NOMO-1 (cell line): ENCODE results near the gene TICAM2.

Source experiments
- DNase-seq, 2 experiments: peaks; one replicate each; lab custom pipeline; 2025; ENCODE audit not compliant: unreplicated experiment in 2 of 2; lab: John Stamatoyannopoulos, UW

The TICAM2 gene

DNA sequence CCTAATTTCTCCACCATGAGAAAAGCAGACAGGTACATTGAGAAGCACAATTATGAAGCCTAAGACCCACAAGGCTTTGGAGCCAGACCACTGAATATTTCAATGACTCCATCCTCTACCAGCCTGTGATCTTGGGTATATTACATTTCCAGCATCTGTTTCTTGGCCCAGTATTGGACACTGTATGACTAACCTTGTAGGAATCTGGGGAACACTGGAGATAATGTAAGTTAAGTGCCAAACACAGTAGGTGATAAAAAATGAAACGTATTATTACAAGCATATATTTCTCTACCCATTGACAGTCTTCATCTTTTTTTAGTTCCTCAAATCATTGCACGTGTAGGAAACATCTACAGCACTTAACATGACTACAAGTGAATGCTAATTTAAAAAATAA is 29.1 kb downstream of the TICAM2 start:
- DNase-seq = no peak

DNA sequence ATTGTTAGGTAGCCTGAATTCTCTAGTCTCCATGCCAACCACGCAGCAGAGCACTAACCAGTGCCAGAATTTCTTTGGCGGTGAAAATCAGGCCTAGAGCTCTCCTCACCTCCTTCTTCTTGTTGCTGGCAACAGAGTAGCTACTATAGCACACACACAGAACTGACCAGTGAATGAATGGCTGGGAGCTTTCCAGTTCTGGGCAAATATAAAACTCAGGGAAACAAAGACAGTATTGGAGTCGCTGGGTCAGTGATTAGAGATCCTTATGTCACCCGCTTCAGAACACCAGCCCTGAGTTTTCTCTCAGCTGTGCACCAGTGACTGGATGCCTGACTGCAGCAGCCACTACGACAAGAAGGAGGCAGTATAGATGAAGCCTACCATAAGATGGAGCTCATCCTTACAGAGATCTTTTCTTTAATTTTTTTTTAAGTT is 30.8 kb downstream of the TICAM2 start:
- no peak for DNase-seq

DNA sequence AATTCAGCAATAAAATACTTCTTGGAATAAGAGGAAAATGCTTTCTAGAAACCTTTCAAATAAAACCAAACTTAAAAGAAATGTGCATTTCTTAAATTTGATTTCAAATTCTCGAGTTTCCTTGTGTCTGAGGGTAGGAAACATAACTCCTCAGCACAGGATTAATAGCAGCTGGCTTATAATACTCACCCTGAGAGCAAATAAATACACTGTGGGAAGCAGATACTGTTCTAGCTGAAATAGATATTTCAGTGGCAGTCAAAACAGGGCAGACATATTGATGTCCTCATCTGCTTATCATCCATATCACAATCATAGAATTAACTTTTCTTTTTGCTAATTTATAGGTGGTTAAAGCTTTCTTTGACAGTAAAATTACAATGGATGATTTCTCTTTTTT is 33.6 kb downstream of the TICAM2 start:
- no peak for DNase-seq

DNA sequence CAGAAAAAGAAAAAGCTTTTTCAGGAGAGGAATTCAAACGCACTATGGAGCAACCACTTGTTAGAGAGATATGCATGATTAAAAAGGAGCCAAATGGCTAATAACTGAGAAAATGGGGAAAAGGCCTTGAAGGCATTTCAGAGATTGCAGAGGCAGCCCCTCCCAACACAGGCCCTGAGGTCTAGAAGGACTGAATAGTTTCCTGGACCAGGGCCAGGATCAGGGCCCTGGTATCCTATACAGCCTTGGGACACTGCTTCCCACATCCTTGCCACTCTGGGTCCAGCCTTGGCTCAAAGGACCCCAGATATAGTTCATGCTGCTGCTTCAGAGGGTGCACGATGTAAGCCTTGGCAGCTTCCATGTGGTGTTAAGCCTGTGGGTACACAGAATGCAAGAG is 37.0 kb downstream of the TICAM2 start:
- DNase-seq = no peak

GRCh38 chr5:115561176-115561575 is 41.1 kb downstream of the TICAM2 start:
- DNase-seq = no peak

GRCh38 chr5:115559524-115559923 is 42.8 kb downstream of the TICAM2 start:
- no peak for DNase-seq

- DNase-seq = no peak
Observed at GRCh38 chr5:115558388-115558956, 43.8 kb downstream of the TICAM2 start.

GRCh38 chr5:115557667-115558387 is 44.5 kb downstream of the TICAM2 start:
- peak in 1 of 2 experiments; percentile 8 for DNase-seq

GRCh38 chr5:115556276-115556675 is 46.0 kb downstream of the TICAM2 start:
- DNase-seq = no peak

DNA sequence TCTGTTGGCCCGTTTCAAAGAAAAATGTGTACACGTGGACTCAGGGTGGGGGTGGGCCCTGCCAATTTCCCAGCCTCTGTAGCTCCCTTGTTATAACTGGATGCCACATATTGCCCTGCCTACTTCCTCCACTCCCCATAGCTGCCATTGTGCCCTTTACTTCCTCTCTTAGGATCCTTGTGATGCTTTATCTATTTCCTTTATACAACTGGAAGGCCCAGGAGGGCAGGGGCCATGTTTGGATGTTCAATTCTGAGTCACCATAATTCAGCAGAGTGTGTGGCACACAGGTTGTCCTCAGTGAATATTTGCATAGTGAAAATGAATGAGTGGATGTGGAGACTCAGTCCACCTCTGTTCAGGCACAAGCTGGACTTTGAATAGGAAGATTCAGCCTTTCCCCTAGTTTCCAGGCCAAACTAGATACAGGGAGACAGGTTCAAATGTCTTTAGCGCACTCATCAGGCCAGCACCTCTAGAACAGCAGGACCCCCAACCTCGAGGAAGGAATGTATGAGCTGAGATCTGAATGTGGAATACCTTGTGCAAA is 47.1 kb downstream of the TICAM2 start:
- DNase-seq = no peak

GRCh38 chr5:115553082-115553481 is 49.2 kb downstream of the TICAM2 start:
- DNase-seq = no peak

GRCh38 chr5:115551415-115551814 is 50.9 kb downstream of the TICAM2 start:
- DNase-seq = no peak

- peak in 1 of 2 experiments; percentile 17 for DNase-seq
Observed at GRCh38 chr5:115549154-115549553, 53.1 kb downstream of the TICAM2 start.

DNA sequence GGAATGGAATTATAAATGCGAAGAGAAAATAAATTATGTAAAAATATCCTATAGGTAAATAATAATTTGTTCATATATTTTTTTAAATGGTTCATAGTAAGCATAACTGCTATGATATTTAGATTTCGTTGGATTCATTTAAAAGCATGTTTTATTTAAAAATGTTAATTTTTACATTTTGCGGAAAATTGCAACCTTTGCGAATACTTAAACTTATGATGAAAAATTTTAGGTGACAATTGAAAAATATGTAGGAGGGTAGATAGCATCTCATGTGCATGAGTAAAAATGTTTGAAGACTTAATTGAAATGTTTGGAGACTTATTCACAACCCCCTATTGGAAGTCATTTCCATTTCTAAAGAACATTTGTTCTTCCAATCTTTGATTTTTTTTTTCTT is 53.6 kb downstream of the TICAM2 start:
- DNase-seq = no peak

DNA sequence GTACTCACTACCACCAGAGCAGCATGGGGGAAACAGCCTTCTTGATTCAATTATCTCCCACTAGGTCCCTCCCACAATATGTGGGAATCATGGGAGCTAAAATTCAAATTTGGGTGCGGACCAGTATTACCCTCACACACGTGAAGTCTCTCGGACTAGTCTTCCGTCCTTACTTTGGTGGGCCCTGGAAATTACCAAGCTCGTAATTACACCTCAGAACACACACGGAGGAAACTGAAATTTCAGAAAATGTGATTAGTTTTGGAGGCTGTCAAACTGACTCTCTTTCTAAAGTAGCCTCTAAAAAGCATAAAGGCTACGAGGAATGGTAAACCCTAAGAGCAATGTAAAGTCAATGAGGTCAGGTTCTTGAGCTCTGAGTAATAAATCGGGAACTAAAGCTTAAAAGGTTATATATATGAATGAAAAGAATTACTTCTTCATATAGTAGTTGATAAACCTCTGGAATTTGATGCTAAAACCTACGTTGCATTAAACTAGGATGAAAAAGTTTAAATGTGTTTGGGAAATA is 56.9 kb downstream of the TICAM2 start:
- no peak for DNase-seq

DNA sequence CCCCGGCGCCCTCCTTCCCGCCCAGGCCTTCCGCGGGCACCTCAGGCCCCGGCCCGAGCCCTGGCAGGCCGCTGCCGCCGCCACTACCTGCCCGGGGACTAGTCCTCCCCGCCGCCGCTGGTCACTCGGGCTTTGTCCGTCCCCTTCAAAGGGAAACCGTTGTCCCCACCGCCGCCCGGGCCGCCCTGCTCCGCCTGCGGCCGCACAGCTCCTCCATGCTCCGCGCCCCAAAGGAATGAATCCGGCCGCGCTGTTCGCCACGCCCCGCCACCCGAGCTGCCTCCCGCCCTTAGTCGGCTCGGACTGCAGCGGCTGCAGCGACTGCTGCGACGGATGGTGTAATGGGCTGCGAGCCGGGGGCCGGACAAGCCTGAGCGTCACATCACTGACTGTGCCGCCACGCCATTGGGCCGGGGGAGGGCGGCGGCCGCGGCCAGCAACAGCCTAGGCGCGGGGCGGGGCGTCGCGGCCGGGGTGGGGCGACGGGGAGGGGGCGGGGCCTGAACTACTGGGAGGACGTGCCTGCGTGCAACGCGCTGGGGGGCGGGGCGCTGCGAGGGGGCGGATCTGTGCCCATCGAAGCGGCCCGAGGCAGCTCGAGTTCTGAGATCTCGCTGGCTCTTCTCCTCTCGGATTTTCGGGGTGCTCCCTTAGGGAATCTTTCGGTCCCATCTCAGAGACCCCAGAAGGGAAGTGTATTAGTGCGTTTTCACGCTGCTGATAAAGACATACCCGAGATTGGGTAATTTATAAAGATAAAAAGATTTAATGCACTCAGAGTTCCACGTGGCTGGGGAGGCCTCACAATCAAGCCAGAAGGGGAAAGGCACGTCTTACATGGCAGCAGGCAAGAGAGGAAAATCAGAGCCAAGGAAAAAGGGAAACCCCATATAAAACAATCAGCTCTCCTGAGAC is 57.6 kb downstream of the TICAM2 start, which contains the start of gene FEM1C:
TSS of gene FEM1C (minus strand) at position 340 of the 915 bp plus-strand sequence. CDS start 1,282 bp downstream, outside the sequence.
- DNase-seq = peak; percentile 94 to 98

DNA sequence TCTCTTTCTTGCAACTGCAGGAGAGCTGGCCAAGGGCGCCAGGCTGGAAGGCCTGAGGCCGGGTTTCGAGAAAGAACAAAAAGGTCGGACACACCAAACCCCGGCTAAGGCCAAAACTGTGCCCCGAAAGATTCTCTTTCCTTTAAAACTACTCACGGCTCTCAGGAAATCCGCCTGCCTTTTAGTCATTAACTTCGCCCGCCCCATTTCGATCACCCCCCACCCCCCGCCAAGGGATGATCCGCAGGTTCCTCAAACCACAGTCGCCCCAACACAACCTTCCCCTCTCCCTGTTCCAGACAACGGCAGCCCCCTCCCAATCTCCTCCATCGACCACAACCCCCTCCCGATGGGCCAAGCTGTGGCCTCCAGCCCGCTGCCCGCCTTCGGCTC is 58.2 kb downstream of the TICAM2 start:
- DNase-seq = peak; percentile 64 to 78

DNA sequence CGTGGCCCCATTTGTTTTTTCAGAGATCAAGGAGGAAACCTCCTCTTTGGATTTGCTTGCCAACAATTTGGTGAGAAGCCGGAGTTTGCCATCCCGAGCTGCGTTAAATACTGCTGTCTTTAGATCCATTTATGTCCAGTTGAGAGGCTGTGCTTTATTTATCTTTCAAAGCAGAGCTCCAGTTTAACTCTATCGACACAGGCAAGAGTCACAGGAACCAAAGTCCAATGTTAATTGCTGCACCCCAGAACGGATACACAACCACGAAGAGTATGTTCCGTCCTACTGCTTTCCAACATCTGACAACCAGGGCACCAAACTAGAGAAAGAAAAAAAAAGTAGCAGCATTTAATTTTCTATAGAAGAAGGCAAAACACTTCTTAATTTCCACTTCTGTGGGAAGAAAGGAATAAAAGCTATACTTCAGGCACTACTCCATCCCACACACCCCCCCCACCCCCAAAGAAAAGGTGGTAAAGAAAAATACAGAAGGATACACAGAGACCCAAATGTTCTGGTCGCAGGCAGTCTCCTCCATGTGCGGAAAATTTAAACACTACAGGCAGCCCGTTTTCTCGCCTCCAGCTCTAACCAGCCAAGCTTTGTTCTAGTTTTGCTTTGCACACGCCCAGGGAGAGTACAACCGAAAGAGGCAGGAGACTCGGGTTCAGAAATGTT is 58.8 kb downstream of the TICAM2 start:
- DNase-seq = peak in 1 of 2 experiments; percentile 63

DNA sequence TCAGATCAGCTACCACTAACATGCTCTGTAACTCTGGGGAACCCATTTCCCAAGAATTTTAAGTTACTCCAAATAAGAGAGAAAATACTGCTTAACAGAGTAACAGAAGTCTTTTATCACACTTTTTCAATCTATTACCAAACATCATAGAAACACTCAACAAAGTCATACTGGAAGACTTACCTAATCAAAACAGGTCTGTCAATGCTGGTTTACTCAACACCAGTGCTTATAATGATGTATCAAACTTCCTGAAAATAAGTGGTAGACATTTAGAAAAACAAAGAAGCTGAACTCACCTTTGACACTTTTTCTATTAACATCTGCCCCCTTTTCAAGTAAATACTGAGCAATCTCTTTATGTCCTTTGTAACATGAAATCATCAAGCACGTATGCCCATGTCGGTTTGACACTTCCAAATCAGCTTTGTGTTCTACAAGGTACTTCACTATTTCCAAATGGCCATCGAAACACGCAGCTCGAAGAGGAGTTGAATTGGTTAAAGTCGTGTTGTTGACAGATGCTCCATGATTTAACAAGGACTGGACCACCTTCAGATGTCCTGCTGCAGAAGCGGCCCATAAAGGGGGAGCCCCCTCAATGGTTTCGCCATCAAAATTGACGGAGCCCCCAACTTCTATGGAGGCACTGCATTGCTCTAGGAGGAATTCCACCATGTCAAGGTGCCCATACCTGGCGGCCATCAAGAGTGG is 59.5 kb downstream of the TICAM2 start:
- peak in 1 of 2 experiments; percentile 7 for DNase-seq

DNA sequence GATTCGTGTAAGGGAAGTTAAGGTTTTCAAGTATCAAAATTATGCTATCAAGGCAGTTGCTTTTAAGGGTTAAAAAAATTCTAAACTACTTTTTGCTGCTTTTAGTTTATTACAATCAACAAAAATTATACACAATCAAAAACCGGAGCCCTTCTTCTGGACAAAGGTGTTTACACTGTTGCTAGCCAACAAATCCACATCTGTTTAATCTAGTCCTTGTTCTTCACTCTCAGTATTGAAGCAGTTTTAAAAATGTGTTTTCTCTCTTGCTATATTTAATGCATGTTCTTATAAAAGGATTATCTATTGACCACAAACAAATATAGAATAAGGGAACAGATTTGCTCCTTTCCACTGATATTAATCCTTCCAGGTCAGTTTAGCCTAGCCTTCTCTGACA is 60.2 kb downstream of the TICAM2 start:
- no peak for DNase-seq
